Prostate gland (tissue), 2 donors: ENCODE results near the gene TWF2.

Experiments
- POLR2A ChIP-seq: fragments of 450-650 bp; IDR thresholded peaks from one replicate; pipeline ENCODE4 v1.6.1; 2016; ENCODE audit warnings: antibody characterized with exemption, mild to moderate bottlenecking
- TF ChIP-seq, protein P1 (sequence below), 4 experiments: fragments of 200-600 bp in 2 of 4; fragments of 450-650 bp in 2 of 4; sonication (generic) in 2 of 4; IDR thresholded peaks; 1 replicate in 3 of 4; 2 replicates in 1 of 4; pipeline ENCODE4 v1.5.1; 2016 to 2019; ENCODE audit warnings: antibody characterized with exemption in 4 of 4, mild to moderate bottlenecking in 2 of 4, moderate library complexity in 2 of 4

GRCh38 chr3:52237006-52237656 is 1.8 kb downstream of the TWF2 start:
- no peak for TF ChIP-seq POLR2A
- TF ChIP-seq, protein P1, sequence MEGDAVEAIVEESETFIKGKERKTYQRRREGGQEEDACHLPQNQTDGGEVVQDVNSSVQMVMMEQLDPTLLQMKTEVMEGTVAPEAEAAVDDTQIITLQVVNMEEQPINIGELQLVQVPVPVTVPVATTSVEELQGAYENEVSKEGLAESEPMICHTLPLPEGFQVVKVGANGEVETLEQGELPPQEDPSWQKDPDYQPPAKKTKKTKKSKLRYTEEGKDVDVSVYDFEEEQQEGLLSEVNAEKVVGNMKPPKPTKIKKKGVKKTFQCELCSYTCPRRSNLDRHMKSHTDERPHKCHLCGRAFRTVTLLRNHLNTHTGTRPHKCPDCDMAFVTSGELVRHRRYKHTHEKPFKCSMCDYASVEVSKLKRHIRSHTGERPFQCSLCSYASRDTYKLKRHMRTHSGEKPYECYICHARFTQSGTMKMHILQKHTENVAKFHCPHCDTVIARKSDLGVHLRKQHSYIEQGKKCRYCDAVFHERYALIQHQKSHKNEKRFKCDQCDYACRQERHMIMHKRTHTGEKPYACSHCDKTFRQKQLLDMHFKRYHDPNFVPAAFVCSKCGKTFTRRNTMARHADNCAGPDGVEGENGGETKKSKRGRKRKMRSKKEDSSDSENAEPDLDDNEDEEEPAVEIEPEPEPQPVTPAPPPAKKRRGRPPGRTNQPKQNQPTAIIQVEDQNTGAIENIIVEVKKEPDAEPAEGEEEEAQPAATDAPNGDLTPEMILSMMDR (IDR thresholded peaks at IDR 0.05) = no peak
